Ascending aorta (tissue), 2 donors: ENCODE data around the gene ARFRP1. TPM values are rescaled to one million over a fixed set of nuclear protein-coding genes. Genes with fewer than 3 reads are reported as not detected.

Experiments used
- DNase-seq, 2 donors: peaks; one replicate each; pipeline ENCODE4 v3.0.0-alpha.2; 2019; ENCODE audit warnings: low spot score in 2 of 2
- H3K27ac ChIP-seq, 2 donors: fragments of 200-600 bp; sonication (generic); one replicate each; pipeline ENCODE4 v1.5.1; 2016 to 2017; ENCODE audit warnings: mild to moderate bottlenecking in 1 of 2
- H3K27me3 ChIP-seq: fragments of 200-600 bp; sonication (generic); one replicate; pipeline ENCODE4 v1.5.1; 2017
- H3K36me3 ChIP-seq, 2 donors: fragments of 200-600 bp; sonication (generic); one replicate each; pipeline ENCODE4 v1.5.1; 2016
- H3K4me1 ChIP-seq, 2 donors: fragments of 200-600 bp; sonication (generic); one replicate each; pipeline ENCODE4 v1.5.1; 2016 to 2017; ENCODE audit warnings: mild to moderate bottlenecking in 1 of 2
- H3K4me3 ChIP-seq, 2 donors: fragments of 200-600 bp; sonication (generic); one replicate each; pipeline ENCODE4 v1.5.1; 2016 to 2017; ENCODE audit warnings: mild to moderate bottlenecking in 1 of 2
- H3K9me3 ChIP-seq, 2 donors: fragments of 200-600 bp; sonication (generic); one replicate each; pipeline ENCODE4 v1.5.1; 2016
- intact Hi-C: fragments of 100-400 bp; cut with DNase I; formaldehyde crosslinking; loops from one replicate; pipeline ENCODE4 v1.15.1; 2023
- total RNA-seq: library from RNA; depleted of rRNA; stranded (reverse); fragments of >200 nt; gene quantifications from one replicate; pipeline ENCODE4 v1.1.0, GENCODE V29; 2016
- TF ChIP-seq, protein P1 (sequence below), 3 experiments: fragments of 200-600 bp in 2 of 3; fragments of 450-650 bp in 1 of 3; sonication (generic) in 2 of 3; IDR thresholded peaks; one replicate each; pipeline ENCODE4 v1.5.1; 2016 to 2019; ENCODE audit warnings: antibody characterized with exemption in 3 of 3, mild to moderate bottlenecking in 1 of 3, moderate library complexity in 1 of 3

The ARFRP1 gene
- total RNA-seq, 1 donor from 2014 or later, result 50.8 TPM

DNA sequence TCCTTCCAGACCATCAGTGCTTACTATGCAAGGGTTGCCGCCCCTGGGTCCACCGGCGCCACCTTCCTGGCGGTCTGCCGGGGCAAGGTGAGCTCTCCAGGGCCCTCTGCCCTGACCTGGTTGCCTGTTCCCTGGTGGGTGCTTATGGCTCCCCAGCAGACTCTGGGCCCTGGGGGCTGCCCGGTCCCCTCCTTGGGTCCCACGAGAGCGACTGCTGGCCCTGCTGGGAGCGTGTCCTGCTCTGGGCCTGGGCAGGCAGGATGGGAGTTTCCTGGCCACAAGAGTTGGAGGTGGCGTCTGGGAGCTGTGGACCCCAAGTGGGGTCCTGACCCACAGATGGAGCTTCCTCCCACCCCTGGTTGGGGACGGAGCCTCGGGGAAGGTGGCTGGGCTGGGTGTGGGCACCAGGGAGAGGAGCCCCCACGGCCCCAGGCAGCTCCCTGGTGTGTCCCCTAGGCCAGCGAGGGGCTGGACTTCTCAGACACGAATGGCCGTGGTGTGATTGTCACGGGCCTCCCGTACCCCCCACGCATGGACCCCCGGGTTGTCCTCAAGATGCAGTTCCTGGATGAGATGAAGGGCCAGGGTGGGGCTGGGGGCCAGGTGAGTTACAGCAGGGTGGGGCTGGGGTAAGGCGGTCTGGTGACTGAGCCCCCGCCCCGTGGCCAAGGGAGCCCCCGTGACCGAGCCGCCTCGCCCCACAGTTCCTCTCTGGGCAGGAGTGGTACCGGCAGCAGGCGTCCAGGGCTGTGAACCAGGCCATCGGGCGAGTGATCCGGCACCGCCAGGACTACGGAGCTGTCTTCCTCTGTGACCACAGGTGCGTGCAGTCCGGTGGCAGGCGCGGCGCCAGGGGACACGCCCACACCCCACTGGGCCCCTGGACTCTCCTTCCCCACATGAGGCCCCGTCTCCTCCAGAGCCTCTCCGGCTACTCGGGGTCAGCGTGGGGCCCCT, 18.5 kb downstream of the ARFRP1 start:
- TF ChIP-seq, protein P1, sequence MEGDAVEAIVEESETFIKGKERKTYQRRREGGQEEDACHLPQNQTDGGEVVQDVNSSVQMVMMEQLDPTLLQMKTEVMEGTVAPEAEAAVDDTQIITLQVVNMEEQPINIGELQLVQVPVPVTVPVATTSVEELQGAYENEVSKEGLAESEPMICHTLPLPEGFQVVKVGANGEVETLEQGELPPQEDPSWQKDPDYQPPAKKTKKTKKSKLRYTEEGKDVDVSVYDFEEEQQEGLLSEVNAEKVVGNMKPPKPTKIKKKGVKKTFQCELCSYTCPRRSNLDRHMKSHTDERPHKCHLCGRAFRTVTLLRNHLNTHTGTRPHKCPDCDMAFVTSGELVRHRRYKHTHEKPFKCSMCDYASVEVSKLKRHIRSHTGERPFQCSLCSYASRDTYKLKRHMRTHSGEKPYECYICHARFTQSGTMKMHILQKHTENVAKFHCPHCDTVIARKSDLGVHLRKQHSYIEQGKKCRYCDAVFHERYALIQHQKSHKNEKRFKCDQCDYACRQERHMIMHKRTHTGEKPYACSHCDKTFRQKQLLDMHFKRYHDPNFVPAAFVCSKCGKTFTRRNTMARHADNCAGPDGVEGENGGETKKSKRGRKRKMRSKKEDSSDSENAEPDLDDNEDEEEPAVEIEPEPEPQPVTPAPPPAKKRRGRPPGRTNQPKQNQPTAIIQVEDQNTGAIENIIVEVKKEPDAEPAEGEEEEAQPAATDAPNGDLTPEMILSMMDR (IDR thresholded peaks at IDR 0.05), result no peak
- Histone ChIP-seq H3K4me3 (no peak overlapping the region), H3K9me3 (no peaks in the 10 kb centered on the region), H3K36me3 (peaks cover 0 to 13% of the 10 kb centered on the region in 2 donors), H3K4me1 (peaks cover 0 to 11% of the 10 kb centered on the region in 2 donors), H3K27ac (peak overlapping the region in 1 of 2 donors; percentile 87), H3K27me3 (no peaks in the 10 kb centered on the region)
- no peak for DNase-seq
- intact Hi-C loops, result no loop called here

DNA sequence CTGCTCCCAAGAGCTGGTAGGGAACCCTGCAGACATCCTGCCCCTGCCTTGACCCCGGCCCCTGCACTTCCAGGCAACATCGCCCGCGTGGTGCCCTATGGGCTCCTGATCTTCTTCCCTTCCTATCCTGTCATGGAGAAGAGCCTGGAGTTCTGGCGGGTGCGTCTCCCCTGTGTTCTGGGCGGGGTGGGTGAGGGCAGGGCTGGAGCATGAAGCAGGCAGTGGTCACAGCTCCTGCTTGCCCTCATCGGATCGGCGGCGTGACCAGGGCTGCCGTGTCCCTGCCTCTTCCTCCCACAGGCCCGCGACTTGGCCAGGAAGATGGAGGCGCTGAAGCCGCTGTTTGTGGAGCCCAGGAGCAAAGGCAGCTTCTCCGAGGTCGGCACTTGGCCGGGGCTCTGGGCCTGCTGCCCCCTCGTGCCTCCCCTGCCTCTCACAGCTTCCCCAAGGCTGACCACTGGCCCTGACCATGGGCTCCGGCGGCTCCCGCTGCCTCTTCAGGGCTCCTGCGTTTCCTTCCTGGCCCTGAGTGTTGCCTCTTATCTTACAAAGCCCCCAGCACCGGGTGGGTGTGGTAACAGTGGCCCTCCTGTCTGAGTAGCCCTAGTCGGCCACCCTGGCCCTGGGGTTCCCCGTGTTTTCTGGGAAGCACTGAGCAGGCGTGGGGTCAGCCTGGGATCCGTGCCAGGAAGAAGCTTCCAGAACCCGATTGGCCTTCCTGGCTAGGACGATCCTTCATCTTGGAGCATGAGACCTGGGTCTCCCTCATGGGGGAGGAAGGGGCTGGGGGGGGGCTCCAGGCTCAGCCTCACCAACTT, 19.3 kb downstream of the ARFRP1 start:
- DNase-seq, result no peak
- Histone ChIP-seq H3K36me3 (peaks cover 0 to 6% of the 10 kb centered on the region in 2 donors), H3K9me3 (no peaks in the 10 kb centered on the region), H3K4me3 (no peak overlapping the region), H3K27me3 (no peaks in the 10 kb centered on the region), H3K4me1 (peaks cover 0 to 12% of the 10 kb centered on the region in 2 donors), H3K27ac (peak overlapping the region; percentile 66 to 87)
- intact Hi-C loops, result no loop called here
- TF ChIP-seq, protein P1 (IDR thresholded peaks at IDR 0.05), result no peak

DNA sequence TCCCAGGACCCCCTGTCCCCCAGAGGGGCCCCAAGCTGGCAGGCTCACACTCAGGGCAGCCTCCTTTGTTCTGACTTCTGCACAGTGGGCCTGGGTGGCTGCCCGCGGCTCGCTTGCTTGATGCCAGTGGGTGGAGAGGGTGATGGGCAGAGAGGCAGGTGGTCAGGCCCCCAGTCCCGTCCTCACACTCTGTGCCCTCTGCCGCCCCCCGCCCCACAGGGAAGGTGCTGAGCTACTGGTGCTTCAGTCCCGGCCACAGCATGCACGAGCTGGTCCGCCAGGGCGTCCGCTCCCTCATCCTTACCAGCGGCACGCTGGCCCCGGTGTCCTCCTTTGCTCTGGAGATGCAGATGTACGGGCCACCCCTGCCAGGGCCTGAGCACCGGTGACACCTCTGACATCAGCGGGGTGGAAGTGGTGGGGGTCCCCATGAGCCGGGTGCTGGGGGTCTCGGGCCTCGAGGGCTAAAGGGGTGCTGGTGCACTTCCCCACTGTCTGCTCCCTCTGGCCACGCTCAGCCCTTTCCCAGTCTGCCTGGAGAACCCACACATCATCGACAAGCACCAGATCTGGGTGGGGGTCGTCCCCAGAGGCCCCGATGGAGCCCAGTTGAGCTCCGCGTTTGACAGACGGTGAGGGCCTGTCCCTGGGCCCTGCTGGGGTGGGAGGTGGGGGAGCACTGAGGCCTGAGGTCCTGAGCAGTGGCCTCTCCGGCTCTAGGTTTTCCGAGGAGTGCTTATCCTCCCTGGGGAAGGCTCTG, 20.2 kb downstream of the ARFRP1 start:
- DNase-seq, result no peak
- Histone ChIP-seq H3K27ac (peak overlapping the region; percentile 66 to 87), H3K9me3 (no peaks in the 10 kb centered on the region), H3K27me3 (no peaks in the 10 kb centered on the region), H3K36me3 (peaks cover 0 to 6% of the 10 kb centered on the region in 2 donors), H3K4me3 (no peak overlapping the region), H3K4me1 (peaks cover 6 to 20% of the 10 kb centered on the region in 2 donors)
- intact Hi-C loops, result no loop called here
- TF ChIP-seq, protein P1 (IDR thresholded peaks at IDR 0.05), result no peak

DNA sequence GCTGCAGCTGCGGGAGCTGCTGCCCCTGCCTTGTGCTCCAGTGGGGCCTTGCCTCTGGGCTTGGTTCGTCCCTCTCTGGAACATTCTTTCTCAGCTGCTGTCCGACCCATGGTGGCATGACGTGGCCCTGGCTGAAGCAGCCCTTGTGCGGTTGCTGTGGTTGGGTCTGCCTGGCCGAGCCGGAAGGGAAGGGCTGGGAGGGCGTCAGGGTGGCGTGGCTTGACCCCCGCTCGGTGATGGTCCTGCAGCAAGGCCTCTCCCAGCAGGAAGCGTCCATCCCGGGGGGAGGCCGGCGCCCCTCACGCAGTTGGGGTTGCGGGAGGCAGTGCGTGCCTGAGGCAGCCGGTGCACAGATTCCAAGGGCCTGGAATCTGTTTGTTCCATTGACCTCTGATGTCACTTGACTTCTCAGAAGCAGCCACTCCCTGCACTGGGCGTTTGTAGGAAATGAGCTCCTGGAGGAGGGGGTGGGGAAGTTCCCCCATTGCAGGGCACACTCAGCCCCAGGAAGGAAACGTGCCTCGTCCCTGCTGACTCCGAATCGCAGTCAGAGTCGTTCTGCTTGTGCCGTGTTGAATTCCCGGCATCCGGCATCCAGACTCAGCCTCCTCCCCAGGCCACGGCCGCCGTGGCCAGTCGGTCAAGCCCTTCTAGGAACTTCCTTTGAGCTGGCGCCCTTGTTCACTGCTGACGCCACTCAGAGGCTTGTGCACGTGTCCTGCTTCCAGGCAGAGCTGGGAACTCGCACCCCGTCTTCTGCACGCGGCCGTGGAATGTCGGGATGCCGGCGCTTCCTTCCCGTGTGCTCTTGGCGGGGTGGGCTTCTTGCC, 21.1 kb downstream of the ARFRP1 start:
- intact Hi-C loops, result no loop called here
- no peak overlapping the region for H3K4me3 ChIP-seq
- H3K27me3 ChIP-seq, result no peaks in the 10 kb centered on the region
- DNase-seq, result peak; percentile 51 to 86
- peak overlapping the region; percentile 66 to 87 for H3K27ac ChIP-seq
- H3K4me1 ChIP-seq, result peaks cover 9 to 28% of the 10 kb centered on the region in 2 donors
- H3K9me3 ChIP-seq, result no peaks in the 10 kb centered on the region
- TF ChIP-seq, protein P1 (IDR thresholded peaks at IDR 0.05), result no peak
- peaks cover 0 to 6% of the 10 kb centered on the region in 2 donors for H3K36me3 ChIP-seq
